ENCODE measurements around the gene PCBP3. TPM values are rescaled to one million over a fixed set of nuclear protein-coding genes. Genes with fewer than 3 reads are reported as not detected.
"Not testable (repeated sequence)": the region's sequence is repeated elsewhere in the genome, so short reads cannot be mapped to it uniquely, and the experiment has no call there.

Gene PCBP3
- polyA plus RNA-seq, 3 donors: 1.7 to 2.5 (median 2.4) TPM

DNA sequence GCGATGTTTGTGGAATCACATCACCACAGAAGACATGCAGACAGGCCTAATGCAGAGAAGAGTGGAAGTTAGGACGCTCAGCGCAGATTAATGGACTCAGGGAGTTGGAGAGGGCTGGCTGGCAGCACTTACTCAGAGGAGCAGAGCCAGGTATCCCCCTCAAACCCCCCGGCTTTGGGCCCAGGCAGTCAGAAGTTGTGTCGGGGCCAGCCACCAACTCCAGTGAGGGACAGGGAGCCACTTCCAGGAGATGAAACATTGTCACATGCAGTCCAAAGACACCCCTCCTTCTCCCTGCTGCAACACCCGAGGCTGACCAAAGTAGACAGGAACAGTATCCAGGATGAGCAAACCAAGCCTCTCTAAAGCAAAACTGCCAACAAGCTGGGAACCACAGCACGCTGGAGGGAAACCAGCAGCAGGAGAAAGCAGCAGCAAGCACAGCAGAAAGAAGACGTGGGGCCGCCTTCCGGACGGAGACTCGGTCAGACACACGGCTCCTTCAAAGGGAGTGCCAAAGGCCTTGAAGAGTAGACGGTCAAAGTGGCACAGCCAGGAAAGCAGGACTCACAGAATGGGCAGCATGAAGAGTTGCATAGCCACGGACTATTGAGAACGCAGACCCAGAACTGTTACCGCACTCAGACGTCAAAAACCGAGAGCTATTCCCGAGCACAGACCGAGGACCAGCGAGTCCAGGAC, 149.3 kb downstream of the PCBP3 start:
- no peak for DNase-seq (ENCODE audit: extremely low read depth in 1 of 11, low read depth in 9 of 11, low spot score in 4 of 11)

DNA sequence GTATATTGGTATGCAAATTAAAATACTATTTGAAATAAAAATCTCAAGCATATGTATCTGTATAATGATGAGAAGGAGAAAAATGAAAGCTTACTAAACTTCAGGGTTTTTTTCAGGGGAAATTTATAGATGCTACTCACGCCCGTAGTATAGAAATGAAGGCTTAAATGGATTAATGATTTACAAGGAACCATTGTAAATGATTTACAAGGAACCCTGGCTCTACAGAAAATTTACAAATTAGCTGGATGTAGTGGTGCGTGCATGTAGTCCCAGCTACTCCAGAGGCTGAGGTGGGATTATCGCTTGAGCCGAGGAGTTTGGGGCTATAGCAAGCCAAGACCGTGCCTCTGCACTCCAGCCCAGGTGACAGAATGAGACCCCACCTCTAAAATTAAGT, 150.5 kb downstream of the PCBP3 start:
- DNase-seq (ENCODE audit: extremely low read depth in 1 of 11, low read depth in 9 of 11, low spot score in 4 of 11): peak in 10 of 11 donors; percentile 31 to 73 (median 48)

DNA sequence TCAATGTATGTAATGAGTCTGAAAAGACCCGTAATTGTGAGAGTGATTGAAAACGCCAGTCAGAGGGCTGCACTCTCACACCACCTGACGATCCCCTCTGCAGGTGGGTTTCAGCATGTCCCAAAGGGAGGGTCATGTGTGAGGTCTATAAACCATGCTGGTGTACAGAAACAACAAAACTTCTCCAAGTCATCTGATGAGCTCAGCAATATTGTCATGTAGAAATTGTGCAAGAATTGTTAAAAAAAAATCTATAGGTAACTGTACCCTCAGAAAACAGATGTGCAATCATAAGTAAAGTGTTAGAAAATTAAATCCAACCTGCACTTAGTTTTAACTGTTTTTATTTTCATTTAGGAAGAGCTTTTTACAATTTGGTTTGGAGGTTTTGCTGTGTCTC, 152.5 kb downstream of the PCBP3 start:
- DNase-seq (ENCODE audit: extremely low read depth in 1 of 11, low read depth in 9 of 11, low spot score in 4 of 11): no peak

DNA sequence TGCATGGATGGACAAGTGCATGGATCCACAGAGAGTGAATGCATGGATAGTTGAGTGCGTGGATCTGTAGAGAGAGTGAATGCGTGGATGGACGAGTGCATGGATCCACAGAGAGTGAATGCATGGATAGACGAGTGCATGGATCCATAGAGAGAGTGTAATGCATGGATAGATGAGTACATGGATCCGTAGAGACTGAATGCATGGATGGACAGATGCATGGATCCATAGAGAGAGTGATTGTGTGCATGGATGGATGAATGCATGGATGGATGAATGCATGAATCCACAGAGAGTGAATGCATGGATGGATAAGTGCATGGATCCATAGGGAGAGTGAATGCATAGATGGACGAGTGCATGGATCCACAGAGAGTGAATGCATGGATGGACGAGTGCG, 153.8 kb downstream of the PCBP3 start:
- DNase-seq (ENCODE audit: extremely low read depth in 1 of 11, low read depth in 9 of 11, low spot score in 4 of 11): no peak

DNA sequence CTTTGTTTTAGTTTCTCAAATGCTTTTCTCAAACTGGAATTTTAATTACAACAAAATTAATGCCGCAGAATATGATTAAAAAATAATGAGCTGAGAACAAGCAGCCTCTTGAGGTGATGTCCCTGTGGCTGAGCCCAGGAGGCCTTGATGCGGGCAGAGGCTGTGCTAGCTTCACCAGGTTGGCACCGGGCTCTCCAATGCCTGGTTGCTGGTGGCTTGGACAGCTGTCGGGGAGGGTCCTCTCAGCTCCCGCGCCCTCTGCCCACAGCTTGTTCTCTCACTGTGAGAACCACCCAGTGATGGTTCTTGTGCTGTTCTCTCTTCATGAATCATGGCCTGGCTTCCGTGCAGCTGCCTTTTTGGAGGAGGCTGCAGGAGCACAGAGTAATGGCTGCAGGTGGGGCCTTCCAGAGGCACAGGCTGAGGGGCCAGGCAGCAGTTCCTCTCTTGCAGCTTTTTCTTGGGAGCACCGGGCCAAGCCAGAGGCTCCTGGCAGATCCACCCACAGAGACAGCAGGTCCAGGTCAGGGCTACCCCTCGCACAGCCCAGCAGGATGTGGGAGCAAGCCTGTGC, 156.3 kb downstream of the PCBP3 start:
- DNase-seq (ENCODE audit: extremely low read depth in 1 of 11, low read depth in 9 of 11, low spot score in 4 of 11): no peak

DNA sequence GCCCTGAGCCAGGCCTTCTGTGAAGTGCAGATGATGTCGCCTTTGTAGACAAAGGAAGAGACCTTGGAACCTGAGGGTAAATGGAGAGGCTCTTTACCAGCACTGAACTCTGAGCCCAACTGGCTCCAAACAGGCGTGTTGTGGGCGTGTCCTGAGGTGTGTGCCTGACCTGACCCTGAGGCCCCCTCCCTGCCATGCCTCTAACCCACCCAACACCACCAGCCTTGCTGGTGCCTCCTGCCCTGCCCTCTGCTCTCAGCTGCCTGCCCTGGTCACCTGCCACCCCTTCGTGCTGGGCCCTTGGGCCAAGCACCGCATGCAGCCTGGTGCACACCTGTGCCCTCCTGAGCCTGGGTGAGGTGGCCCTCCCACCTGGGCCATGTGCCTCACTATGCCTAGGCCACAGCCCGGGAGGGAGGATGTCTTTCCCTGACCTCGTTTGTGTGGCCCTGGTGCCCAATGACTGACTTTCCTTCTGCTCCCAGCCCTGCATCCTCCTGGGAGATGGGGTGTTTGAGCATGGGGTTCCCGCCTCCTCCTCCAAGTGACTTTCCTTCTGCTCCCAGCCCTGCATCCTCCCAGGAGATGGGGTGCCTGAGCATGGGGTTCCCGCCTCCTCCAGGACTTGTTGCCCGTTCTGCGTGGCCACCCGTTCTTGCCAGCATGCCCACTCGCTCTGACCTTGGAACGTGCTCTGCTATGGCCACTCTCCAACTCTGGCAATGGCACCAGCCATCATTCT, 157.0 kb downstream of the PCBP3 start:
- no peak for DNase-seq (ENCODE audit: extremely low read depth in 1 of 11, low read depth in 9 of 11, low spot score in 4 of 11)

DNA sequence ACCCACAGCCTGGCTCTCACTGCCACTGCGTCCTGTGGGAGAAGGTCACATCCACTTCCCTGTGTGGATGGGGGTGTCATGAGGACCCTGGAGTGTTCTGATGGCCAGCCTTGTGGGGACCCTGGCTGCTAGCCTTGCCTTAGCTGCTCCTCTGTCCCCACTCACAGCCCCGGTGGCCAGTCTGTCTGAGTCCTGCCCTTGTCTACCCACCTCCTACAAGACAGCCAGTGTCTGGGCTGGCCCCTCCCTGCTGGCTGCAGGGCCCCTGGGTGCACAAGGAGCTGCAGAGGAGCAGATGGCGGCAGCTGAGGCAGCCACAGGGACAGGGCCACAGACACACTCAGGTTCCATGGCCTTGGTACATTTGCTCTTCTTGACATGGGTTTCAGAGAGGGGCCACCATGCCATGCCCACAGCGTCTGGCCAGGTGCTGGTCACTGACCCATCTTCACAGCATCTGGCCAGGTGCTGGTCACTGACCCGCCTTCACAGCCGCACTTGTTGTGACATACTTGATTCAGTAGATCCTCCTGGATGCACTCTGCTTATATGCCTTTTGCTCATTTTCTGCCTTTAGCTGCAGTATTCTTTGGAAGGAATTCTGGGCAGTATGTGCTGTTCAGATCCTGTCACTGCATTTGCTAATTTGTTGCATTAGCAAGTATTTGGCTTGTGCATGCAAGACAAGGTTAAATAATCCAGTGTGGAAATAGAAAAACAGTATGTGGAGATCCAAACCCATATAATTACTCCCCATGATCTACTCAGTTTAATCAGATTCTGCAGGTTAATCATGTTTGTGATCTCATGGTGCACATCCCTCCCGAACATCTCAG, 157.8 kb downstream of the PCBP3 start:
- no peak for DNase-seq (ENCODE audit: extremely low read depth in 1 of 11, low read depth in 9 of 11, low spot score in 4 of 11)

DNA sequence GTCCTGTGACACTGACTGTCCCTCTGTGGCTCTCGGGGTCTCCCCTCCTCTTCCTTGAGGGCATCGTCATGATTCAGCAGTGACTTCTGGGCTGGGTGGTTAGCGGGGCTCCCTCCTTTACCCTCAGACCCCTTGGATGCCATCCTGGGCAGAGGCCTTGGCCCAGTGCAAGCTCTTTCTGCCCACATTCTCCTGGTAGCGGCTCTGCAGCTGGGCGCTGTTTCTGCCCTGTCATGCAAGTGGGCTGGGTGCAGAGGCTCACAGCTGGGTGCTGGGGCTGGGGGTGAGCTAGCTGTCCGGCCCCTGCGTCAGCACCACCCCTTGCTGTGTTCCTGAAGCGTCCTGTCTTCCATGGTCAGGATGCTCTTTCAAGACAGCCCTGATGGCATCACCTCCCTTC, 158.5 kb downstream of the PCBP3 start:
- no peak for DNase-seq (ENCODE audit: extremely low read depth in 1 of 11, low read depth in 9 of 11, low spot score in 4 of 11)

DNA sequence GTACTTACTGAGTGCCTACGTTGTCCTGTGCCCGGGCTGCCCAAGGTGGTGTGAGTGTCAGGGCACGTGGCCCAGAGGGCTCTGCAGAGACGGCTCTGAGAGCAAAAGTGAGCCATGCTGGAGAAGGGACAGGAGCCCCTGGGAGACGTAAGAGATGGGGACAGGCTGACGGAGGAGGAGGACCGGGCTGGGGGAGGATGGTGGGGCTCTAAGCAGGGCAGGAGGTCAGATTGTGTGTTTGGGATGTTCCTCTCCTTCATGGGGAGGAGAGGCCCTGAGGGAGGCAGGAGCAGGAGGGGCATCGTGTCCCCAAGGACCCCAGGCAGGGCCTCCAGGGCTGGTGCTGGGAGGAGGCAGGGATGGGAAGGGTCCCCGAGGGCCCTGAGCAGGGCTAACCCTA, 158.9 kb downstream of the PCBP3 start:
- no peak for DNase-seq (ENCODE audit: extremely low read depth in 1 of 11, low read depth in 9 of 11, low spot score in 4 of 11)

DNA sequence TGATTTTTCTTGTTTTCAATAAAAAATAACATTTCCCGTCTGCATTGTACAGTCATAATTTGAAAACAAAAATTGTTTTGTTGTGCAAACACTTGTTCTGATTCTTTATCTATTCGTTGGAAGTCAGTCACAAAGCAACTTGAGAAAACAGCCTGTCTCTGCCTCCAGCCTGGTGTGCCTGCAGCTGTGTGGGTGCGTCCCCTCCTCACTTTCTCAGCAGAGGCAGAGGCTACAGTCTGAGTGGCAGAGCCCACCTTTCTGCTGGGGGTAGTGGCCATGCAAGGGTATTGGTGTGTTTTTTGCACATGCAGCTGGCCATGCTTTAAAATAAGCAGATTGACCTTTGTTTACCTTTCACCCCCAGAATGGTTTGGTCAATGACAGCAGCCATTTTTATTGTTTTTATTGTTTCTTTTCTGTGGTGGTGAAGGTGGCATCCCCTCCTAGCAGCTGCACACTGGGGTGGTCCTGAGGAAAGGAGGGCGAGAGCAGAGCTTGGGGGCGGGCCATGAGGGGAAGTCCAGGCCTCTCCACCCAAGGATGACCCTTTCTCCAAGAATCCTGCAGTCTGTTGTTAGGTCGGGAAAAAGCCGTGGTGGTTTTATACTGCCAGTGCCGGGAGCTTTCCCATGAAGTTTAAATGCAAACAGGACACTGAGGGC, 159.6 kb downstream of the PCBP3 start:
- DNase-seq (ENCODE audit: extremely low read depth in 1 of 11, low read depth in 9 of 11, low spot score in 4 of 11): no peak

DNA sequence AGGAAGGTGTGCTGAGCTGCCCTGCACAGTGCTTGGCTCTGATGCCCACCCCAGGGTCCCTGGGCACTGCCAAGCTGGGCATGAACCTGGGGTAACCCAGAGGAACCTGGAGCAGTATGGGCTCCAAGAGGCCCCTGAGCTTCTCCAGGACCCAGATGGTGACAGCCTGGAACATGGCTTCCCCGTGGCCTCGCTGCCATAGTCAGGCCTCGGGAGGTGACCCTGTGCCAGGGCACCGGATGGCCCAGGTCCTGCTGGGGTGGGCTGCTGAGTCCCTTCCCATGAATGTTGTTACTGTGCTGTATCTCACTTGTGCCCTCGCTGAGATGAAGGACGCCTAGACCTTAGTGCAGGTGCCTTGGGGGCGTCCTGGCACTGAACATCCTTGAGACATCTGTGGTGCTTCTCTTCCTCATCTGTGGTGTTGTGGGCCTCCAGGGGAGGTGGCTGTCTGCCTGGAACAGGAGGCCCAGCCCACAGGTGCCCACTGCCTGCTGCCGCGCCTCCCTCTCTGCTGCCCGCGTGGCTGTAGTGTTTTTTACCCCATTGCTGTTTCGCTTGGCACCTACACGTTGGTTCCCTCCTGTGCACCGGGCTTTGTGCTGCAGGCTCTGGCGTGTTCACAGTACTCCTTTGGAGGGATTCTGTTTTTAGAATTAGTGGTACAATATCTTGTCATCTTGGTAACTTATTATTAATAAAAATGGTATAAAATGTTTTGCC, 160.3 kb downstream of the PCBP3 start:
- no peak for DNase-seq (ENCODE audit: extremely low read depth in 1 of 11, low read depth in 9 of 11, low spot score in 4 of 11)

DNA sequence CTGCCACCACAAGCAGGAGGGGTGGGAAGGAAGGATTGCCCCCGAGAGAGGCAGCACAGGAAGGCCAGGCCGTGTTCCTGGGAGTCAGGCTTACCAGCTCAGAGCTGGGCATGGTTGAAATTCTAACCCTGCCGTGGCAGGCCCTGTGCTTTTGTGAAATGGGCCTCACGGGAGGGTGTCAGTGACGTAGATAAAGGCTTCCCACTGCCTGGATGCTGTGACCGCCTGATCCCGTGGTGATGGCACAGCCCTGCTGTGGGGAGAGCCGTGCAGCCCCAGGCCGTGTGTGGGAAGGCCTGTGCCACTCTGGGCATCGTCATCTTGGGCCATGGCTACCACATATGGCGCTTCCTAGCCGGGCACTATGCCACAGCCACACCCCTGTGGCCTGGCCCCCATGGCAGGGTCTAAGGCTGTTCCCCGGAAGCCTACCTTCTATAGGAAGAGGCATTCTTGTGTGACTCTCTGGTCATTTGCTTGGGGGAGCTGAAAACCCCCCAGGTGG, 161.3 kb downstream of the PCBP3 start:
- no peak for DNase-seq (ENCODE audit: extremely low read depth in 1 of 11, low read depth in 9 of 11, low spot score in 4 of 11)

DNA sequence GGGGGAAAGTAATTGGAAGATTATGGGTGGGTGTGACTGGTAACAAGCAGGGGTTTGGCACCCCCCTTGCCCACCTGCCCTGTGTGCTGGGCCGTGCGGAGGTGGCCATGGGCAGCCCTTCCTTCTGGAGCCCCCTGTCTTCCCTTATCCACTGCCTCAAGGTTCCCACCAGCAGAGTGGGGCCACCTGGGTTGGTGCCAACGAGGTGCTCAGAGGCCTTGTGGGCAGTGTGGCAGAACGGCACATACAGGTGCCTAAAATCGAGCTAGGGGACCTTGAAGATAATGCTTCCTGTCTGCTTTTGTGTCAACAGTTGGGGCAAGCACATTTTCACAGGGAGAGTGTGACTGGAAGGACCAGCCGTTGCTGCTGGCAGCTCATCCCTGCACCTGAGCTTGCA, 161.8 kb downstream of the PCBP3 start:
- DNase-seq (ENCODE audit: extremely low read depth in 1 of 11, low read depth in 9 of 11, low spot score in 4 of 11): no peak

DNA sequence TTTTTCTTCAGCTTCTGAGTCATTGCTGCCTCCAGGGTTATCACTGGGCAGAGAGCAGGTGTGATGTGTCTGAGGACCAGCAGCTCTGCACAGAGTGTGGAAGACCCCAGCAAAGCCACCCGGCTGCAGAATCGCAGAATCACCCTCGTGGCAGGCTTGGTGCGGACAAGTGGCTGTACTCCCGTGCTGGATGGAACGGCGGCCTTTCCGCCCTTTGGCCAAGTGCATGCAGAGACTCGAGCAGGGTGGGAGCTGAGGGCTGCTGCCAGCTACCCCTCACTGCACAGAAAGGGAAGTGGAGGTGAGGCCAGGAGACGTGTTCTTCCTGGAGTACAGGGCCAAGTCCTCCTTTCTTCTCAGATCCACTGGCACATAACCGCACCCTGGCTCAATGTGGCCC, 162.5 kb downstream of the PCBP3 start:
- no peak for DNase-seq (ENCODE audit: extremely low read depth in 1 of 11, low read depth in 9 of 11, low spot score in 4 of 11)

DNA sequence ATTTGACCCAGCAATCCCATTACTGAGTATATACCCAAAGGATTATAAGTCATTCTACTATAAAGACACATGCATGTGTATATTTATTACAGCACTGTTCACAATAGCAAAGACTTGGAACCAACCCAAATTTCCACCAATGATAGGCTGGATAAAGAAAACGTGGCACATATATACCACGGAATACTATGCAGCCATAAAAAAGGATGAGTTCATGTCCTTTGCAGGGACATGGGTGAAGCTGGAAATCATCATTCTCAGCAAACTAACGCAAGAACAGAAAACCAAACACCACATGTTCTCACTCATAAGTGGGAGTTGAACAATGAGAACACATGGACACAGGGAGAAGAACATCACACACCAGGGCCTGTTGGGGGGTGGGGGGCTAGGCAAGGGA, 165.1 kb downstream of the PCBP3 start:
- DNase-seq (ENCODE audit: extremely low read depth in 1 of 11, low read depth in 9 of 11, low spot score in 4 of 11): not testable (repeated sequence)

DNA sequence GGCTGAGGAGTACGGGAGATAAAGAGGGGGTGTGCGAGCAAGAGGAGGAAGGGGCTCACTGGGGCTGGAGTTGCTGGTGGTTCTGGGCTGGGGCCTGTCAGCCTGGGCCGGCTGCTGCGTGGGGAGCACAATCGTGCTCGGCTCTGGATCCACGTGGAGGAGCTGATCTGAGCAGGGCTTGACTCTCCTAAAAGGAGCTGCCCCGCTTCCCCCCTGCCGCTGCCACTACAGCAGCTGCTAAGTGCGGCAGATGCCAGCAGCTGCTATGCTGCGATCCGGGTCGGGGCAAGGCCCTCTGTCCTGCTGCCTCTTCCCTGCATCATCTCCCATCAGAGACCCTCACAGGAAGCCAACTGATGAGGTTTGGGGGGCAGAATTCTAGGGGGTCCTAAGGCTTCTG, 165.9 kb downstream of the PCBP3 start:
- DNase-seq (ENCODE audit: extremely low read depth in 1 of 11, low read depth in 9 of 11, low spot score in 4 of 11): no peak

DNA sequence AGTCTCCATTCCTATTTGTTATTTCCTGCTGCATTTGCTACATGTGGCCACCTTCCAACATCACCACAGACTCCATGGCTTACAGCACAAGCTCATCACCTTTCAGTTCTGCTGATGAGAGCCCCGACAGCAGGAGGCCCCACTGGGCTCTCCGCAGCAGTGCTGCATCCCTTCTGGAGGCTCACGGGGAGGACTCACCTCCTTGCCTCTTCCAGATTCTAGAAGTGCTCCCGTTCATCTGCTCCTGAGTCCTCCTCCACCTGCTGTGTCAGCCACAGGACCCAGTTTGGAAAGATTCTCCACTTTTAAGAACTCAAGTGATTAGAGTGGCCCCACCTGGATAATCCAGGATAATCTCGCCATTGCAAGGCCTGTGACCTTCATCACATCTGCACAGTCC, 167.6 kb downstream of the PCBP3 start:
- no peak for DNase-seq (ENCODE audit: extremely low read depth in 1 of 11, low read depth in 9 of 11, low spot score in 4 of 11)

DNA sequence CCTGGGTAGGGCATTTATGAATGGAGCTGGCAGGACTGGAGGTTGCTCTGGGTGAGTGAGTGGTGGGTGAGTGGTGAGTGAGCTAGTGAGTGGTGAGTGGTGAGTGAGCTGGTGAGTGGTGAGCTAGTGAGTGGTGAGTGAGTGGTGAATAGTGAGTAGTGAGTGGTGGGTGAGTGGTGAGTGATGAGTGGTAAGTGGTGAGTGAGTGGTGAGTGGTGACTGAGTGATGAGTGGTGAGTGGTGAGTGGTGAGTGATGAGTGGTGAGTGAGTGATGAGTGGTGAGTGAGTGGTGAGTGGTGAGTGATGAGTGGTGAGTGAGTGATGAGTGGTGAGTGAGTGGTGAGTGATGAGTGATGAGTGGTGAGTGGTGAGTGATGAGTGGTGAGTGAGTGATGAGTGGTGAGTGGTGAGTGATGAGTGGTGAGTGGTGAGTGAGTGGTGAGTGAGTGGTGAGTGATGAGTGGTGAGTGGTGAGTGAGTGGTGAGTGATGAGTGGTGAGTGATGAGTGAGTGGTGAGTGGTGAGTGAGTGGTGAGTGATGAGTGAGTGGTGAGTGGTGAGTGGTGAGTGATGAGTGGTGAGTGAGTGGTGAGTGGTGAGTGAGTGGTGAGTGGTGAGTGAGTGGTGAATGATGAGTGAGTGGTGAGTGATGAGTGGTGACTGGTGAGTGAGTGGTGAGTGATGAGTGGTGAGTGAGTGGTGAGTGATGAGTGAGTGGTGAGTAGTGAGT, 170.8 kb downstream of the PCBP3 start:
- DNase-seq (ENCODE audit: extremely low read depth in 1 of 11, low read depth in 9 of 11, low spot score in 4 of 11): not testable (repeated sequence)
